Activated CD4-positive, alpha-beta T cell treated with anti-CD3 and anti-CD28 coated beads for 24 hours (primary cell): ENCODE results near the gene EPB41L5.
"Not testable (repeated sequence)": the region's sequence is repeated elsewhere in the genome, so short reads cannot be mapped to it uniquely, and the experiment has no call there.

Source experiments
- DNase-seq, 2 donors: peaks; one replicate each; pipeline ENCODE4 v3.0.0-alpha.2; 2020; ENCODE audit warnings: low read depth in 2 of 2

EPB41L5 gene

DNA sequence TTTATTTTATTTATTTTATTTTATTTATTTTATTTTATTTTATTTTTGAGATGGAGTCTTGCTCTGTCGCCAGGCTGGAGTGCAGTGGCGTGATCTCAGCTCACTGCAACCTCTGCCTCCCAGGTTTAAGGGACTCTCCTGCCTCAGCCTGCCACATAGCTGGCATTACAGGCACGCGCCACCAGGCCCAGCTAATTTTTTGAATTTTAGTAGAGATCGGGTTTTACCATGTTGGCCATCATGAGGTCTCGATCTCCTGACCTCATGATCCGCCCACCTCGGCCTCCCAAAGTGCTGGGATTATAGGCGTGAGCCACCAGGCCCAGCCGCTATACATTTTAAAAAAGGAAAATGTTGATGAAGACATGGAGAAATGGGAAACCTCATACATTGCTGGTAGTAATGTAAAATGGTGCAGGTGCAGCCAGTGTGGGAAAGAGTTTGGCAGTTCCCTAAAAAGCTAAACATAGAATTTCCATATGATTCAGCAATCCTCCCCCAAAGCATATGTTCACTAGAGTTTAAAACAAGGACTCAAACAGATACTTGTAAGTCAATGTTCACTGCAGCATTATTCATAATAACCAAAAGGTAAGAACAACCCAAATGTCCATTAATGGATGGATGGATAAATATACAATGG lies 187.1 kb downstream of the EPB41L5 start:
- DNase-seq = not testable (repeated sequence)

DNA sequence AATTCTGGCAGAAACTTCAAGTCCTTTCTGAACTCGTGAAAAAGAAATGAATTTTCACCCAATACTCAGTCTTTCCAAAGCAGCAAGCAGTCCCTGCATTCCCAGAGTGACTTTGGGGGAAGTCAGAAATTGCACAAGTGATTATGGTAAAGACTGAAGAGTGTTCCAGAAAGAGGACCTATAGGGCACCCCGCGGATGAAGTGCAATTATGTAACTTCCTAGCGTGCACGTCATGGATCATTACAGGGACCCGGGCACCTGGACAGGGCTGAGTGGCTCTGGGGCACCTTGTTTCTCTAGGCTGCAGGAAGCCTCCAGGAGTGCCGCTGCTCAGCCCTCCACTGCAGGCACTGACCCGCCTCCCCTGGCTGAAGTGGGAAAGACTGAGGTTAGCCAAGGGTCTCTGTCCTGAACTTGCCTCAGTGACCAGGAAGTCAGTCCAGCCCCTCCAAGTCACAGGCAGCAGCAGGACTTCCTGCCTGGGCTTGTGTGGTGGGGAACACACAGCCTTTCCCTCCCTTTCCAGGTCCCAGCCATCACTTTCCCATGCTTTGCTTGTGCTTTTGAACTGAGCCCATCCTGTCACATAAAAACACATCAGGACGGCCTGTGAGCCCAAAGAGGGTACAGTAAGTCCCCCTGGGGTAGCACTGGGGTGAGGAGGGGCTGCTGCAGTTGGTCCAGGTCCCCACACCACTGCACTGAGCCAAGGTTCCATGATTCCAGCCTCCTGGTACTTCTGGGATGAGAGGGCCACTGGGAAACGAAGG lies 190.6 kb downstream of the EPB41L5 start:
- DNase-seq = no peak

DNA sequence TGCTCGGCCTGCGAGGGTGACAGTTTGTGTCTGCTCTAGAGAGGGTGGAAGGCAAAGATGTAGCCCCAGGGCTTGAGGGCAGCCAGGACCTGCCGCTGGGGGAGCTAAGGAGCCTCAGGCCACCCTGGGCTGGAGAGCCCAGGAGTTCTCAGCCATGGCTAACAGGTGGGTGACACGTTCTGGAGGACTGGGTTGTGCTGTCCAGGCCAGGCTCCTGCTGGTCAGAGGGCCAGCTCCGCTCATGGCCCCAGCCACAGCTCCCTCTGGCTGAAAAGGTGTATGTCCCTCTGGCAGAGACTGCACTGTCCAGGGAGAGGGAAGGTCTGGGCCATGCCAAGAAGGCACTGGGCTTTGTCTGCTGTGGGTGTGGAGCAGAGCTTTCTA lies 191.1 kb downstream of the EPB41L5 start:
- DNase-seq = no peak

DNA sequence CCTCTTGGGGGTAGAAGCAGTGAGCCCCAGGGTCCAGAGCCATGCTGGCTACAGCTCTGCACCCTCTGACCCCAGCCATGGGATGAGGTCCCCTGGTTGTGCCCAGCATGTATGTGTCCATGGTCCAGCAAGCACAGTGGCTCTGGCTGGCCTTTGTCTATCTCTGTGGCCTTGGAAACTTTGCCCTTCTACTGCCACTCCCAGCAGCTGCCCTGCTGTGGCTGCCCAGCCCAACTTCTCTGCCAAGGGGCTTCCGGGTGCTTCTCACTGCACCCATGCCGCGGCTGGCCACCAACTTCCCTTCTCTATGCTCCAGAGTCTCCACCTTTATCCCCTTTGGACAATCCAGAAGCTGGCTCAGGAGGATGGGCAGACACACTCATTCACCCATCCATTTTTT lies 191.5 kb downstream of the EPB41L5 start:
- no peak for DNase-seq

DNA sequence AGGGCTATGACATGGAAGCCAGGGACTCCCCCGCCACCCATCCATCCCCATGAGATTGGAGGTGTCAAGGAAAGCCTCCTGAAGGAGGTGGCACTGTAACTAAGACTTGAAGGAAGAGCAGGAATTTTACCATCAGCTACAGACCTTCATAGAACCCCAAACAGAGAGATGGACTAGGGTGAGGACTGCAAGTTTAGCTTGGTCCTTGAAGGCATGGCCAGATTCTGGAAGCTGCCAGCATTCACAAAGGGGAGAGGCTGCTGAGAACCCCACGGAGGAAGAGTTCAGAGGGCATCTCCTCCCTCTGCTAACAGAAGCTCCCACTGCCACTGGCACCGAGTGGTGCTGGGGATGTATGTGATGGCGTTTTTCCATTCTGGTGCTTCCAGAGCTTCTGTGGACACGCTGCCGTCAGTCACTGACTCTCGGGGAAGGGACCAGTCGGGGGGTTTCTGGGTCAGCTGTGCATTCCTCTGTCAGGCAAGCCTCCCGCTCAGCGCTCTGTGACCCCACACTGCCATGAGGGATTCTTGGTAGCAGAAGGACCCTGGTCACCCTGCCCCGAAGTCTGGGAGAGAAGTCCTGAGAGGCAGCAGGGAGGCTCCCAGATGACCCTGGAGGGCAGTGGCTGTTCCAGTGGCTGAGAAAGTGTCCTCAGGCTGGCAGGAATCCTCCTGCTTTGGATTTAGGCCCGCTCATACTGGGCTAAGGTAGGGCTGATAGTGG lies 192.2 kb downstream of the EPB41L5 start:
- DNase-seq = no peak

DNA sequence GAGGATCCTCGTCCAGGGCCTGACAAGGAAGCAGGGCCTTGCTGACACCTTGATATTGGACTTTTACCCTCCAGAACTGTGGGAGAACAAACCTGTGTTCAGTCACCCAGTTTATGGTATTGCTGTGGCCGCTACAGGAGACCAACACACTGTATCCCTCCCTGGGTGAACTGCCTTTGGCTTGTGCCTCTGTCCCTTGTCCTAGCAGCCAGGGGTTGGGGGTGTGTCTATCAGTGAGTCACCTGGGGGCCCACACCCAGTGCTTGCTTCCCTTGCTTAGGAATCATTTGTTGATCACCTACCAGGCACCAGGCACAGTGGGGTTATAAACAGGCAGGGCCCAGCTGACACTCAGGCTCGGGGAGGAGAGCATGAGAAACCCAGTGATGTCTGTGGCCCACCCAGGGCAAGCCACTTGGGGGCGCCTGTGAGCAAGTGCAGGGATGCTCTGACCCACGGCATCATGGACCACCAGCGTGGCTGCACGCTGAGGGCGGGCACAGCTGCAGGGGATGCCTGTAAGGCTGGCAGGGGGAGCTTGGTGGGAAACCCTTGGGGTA lies 193.2 kb downstream of the EPB41L5 start:
- DNase-seq = peak in 1 of 2 donors; percentile 41

DNA sequence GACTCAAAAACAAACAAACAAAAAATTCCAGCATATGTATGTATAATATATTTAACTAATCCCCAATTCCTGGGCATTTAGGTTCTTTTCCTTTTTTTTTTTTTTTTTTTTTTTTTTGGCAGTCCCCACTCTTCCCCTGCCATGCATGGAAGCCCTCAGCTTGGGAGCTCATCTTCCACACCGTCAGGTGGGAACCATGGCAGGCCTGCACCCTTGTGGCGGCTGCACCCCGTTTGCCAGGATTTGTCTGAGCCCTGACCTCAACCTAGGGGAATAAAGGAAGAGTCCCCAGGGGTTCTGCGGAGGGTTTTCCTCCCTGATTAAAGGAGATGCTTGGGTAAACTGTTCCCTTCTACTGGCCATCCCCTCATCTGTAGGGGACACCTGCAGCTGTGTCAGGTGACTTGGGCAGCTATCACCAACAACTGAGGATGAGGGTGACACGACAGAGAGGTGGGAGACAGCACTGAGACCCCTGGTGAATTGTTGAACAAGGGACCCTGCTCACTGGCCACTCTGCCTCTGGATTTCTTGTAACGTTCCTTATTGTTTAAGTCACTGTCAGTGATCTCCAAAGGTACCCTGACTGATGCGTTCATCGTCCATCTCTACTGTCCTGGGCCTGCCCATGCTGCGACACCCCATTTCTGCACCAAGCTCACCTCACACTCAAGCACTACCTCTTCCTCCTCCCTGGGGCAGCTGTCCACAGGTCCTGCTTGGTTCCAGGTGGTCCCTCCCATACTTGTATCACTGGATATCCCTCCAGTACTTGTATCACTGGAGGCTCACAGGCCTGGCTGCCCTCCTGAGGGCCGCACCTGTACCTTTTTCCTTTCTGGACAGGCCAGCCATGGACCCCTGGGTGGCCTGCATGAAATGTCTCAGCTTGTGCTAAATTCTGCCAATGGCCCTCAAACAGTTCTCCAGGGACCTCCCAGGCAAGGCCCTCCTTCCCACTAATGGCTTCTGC lies 195.8 kb downstream of the EPB41L5 start:
- DNase-seq = no peak

DNA sequence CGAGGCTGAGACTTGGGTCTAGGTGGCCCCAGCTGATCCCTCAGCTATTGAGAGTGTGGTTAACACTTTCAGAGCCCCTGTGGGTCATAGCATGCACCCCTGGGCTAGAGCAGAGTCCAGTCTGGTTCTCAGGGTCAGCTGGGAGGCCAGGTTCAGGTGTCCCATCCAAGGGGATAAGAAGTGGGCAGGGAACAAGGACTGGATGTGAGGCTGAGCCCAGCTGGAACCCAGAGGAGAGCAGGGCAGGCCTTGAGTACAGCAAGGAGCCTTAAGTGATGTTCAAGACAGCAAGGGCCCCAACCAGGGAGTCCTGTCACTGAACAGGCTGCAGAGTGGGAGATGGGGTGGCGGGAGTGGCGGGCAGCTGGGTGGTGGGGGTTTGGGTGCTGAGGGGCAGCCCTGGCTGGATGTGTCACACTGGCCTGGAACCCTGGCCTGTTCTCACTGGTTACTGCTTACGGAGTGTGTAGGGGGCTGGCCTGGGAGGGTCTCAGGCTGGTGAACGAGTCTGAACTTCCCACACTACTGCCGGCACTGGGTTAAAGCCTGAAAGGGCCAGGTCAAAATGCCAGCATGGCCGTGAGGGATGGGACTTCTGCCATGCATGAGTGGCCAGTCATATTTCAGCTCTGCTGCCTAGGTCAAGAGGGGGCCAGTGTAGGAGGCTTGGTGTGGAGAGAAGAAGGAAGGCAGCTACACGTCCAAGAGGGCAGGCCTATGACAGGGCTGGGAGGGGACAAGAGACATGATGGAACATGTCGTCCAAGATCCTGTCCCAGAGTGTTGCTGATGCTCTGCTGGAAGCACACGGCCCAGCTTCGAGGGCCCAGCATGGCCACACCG lies 196.8 kb downstream of the EPB41L5 start:
- no peak for DNase-seq

DNA sequence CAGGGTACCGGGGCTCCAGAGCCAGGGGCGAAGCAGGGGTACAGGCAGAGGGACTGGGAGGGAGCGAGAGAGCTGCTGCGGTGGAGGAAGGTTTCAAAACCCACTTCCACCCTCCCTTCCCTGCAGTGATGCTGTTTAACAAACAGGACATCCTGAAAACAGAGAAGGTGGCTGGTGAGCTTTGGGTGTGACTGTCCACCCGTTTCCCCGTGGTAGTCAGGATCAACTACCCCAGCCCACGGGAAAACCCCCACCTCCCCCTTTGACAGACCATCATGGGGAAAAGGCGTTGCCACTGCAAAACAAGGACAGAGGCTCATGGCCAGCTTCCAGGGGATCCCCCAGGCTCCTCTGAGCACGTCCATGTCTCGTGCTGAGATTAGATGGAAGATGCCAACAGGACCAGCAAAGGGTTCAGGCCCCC lies 197.4 kb downstream of the EPB41L5 start:
- no peak for DNase-seq

DNA sequence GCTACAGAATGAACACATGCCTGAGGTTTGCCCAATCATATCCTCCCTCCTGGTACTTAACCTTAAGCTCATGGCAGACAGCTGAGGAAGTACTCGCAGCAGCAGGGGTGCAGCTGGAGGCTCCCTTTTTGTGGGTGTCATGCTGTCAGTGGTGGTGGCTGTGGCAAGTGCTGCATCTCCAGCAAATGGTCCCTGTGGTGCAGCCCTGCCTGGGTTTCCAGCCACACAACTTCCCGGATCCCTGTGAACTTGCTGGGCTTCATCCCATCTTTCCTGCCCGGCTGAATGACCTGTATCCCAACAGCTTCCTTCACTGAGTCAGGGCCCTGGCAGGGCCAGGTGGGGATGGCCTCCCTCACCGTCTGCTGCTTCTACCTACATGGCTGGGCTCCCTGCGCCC lies 205.3 kb downstream of the EPB41L5 start:
- no peak for DNase-seq

DNA sequence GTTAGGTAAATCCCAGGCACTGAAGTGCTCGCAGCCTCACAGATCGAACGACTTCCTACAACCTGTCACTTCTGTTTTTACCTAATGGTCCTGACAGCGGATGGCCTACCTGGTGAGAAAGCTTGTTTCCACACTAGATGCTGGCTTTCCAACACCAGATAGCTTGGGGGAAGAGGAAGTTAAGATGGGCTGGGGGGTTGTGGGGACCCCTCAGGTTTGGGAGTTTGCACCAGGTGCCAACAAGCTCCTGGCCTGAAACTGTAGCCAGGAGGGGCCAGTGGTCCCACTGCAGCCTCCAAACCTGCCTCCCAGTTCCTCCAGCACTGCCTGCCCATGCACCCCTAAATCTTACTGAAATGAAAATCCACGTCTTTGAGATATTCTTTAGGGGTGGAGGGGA lies 206.4 kb downstream of the EPB41L5 start:
- no peak for DNase-seq

DNA sequence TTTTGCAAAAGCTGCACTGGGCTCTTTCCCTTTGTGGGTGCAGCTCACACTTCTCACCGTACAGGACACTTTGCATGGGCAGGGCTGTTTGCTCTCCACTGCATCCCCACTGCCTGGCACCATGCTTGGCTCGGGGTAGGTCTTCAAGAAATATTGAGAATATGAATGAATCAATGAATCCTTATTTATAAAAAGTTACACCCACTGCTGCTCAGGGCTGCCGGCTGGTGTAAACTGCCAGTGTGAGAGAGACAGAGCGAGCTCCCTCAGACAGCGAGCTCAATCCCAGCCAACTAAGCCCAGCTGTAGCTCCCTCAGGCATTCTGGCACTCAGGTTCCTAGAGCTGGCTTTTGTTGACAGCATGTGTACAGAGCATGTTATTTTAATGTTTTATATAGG lies 206.9 kb downstream of the EPB41L5 start:
- no peak for DNase-seq

DNA sequence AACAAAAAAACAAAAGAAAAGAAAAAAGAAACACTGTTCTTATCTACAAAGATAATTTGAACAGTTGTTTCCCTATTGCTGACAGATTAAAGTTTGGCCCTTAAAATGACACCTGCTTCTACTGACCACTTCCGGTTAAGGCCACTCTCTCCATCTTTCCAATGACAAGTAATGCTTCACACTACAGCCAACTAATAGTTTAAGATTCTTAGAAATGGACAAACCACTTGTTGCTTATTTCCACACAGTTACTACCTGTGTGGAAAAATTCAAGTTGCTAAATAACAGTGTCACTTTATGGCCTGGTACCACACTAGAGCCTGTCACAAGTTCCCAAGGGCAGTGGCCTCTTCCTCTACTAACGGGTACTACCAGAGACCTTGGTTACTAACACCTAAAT lies 207.9 kb downstream of the EPB41L5 start:
- DNase-seq = no peak

DNA sequence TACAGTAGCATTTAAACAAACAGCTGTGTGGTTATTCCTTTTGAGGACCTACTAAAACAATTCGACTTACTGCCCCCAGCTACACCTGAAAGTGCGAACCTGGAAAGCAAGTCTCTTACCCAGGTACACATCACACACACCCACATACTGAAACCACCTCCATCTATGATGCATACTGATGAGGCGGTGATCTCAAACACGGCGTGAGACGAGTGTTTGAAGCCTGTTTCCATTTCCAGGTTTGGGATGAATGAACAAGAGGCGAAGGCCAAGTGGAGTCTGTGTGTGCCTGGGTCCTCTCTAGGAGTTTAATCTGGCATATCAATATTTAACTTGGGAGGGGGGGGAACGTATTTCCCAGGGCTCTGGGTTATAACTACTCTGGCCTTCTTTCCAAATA lies 208.7 kb downstream of the EPB41L5 start:
- no peak for DNase-seq

DNA sequence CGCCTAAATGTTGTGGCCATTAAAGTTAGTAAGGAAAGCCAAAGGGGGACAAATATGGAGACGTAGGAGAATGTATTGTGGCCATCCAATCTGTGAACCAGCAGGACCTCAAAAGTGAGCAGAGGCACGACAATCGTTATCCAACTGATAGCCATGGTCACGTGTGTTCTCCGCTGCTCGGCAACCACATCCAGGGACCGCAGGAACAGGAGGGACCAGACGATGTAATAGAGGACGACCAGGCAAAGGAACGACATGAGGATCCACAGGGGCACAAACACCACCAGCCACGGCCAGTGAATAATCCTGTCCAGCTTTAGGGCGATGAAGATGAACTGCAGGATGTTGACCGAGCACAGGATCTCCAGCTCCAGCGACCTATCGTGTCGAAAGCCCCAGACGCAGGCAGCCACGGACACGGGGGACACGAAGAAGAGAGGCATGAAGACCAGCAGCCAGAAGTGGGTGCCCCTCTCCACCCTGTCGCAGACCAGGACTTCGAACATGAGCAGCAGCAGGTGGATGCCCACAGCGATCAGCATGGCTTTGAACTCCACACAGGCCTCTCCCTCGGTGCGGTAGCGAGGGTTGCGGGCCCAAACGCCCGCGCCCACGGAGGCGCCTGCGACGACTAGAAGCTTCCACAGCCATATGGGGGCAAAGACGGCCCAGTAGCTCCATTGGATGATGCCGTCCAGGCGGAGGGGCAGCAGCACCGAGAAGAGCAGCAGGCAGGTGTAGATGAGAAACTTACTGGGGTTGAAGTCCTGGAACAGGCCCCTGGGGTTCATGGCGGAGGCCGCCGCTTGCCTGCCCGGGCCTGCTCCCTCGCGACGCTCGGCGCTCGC lies 209.5 kb downstream of the EPB41L5 start:
- no peak for DNase-seq

DNA sequence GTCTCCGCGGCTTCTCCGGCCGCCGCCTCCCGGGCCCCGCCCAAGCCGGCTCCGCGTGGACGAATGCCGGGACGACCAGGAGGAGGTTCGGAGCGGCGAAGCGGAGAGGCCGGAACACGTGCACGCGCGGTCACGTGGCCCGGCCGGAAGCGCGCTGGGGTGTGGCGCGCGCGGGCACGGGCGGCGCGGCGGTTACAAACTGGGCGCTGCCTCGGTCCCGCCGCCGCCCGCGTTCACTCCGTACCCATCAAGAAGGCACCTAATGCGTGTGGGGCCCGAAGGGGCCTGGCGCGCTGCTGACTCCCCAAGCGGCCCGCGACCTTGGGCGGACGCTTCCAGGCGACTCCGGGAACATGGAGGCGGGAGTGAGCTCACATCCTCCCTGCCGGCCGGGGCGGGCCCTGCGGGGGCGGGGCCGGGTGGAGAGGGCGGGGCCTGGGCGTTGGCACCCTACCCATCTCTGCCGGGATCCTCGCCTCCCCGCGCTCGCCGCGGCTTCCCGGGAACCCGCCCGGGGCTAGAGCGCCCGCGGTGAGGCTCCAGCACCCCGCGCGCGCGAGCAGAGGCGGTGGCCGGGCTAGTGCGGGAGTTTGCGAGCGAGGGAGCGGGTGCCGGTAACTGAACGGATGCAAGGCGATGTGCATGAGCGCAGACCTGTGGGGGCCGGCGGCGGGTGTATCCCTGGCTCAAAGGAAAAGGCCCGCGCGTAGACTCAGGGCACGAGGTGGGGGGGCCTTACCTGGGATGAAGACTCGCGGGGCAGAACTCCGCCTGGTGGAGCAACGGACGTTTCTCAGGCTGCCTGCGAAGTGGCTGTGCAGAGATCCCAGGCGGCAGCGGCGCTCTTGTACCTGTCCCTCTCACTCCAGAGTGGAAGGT lies 210.4 kb downstream of the EPB41L5 start, which contains the start of gene TMEM185B:
Gene TMEM185B, minus strand, starts transcription at position 367 of the 879 bp plus-strand sequence. CDS start 424 bp downstream, outside the sequence.
- peak; percentile 82 to 85 for DNase-seq

DNA sequence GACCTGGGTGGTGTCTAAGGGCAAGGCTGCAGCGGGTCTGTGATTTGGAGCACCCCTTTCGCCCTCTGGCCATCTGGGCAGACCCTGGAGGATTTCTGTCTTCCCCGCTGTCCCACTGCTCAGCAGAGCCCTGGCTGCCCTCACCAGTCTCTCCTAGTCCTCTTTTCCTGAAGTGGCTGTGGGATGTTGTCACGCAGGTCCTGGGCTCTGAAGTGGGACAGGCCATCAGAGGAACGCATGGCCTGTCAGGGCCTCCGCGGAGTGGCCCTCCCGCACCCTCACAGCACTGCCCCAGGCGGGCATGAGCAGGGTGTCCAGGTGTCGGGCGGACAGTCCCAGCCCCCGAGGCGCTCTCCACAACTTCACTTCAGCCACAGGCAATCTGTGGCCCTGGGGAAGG lies 211.4 kb downstream of the EPB41L5 start:
- no peak for DNase-seq
